HepG2 (cell line): ENCODE measurements around the gene VSNL1. TPM values are rescaled to one million over a fixed set of nuclear protein-coding genes. Genes with fewer than 3 reads are reported as not detected.

Experiments
- ATAC-seq: fragments of 200-7000 bp; cut with Tn5 transposase; 3 replicates; pipeline ENCODE4 v1.9.1; 2020; ENCODE audit warnings: mild to moderate bottlenecking, moderate library complexity
- BruUV-seq: library from RNA; stranded (reverse); fragments of 400-500 nt; replicated peaks from 2 replicates; lab custom pipeline; 2021; lab: Mats Ljungman, UMichigan
- CTCF ChIA-PET: fragments of 300-600 bp; formaldehyde crosslinking; extraction: SDS; loops from one replicate; lab custom pipeline; 2021; ENCODE audit warnings: low total read pairs, inconsistent platforms, low intra/inter-chr PET ratio; lab: Yijun Ruan, JAX
- POLR2A ChIA-PET: fragments of 350-600 bp; sonication (Branson Sonifier 250); formaldehyde crosslinking; loops from one replicate; lab custom pipeline; 2020; ENCODE audit warnings: antibody characterized with exemption, inconsistent platforms; lab: Yijun Ruan, JAX
- DNase-seq: peaks from one replicate; pipeline ENCODE4 v3.0.0-alpha.2; 2015; ENCODE audit warnings: low spot score
- FAIRE-seq: peaks from 3 replicates; lab custom pipeline; 2011; peaks lifted over from hg19 to GRCh38; lab: Jason Lieb, UNC
- H2AFZ ChIP-seq: one replicate; pipeline ENCODE4 v1.6.1; 2011; ENCODE audit warnings: low read length, inconsistent platforms
- H3K27ac ChIP-seq: fragments of 300-600 bp; 3 replicates; pipeline ENCODE4 v1.8.0; 2011; ENCODE audit warnings: mixed run types, mild to moderate bottlenecking, mixed read lengths, low read length, inconsistent platforms; ENCODE audit not compliant: insufficient read depth; ENCODE audit errors: extremely low read length
- H3K27me3 ChIP-seq, 2 experiments: fragments of 200-600 bp in 1 of 2; 2 replicates in 1 of 2; 3 replicates in 1 of 2; pipeline versions ENCODE4 v1.6.0 to v1.8.0; 2011; ENCODE audit warnings: low read length in 2 of 2, mild to moderate bottlenecking in 2 of 2, moderate library complexity in 2 of 2, inconsistent platforms in 1 of 2; ENCODE audit not compliant: insufficient read depth in 2 of 2, control insufficient read depth in 1 of 2
- H3K36me3 ChIP-seq, 2 experiments: fragments of 200-600 bp in 1 of 2; replicated peaks in 1 of 2; 2 replicates in 1 of 2; 3 replicates in 1 of 2; pipeline versions ENCODE4 v1.5.1 to v1.8.0; 2011; ENCODE audit warnings: low read length in 2 of 2, inconsistent platforms in 1 of 2; ENCODE audit not compliant: insufficient read depth in 2 of 2, control insufficient read depth in 1 of 2
- H3K4me1 ChIP-seq: 2 replicates; pipeline ENCODE4 v1.5.1; 2012; ENCODE audit warnings: low read length, inconsistent platforms; ENCODE audit not compliant: insufficient read depth
- H3K4me2 ChIP-seq: 2 replicates; pipeline ENCODE4 v1.6.0; 2011; ENCODE audit warnings: low read depth, low read length, inconsistent platforms
- H3K4me3 ChIP-seq, 3 experiments: fragments of 200-600 bp in 1 of 3; sonication (generic), shearing (Covaris generic) in 1 of 3; replicated peaks in 1 of 3; 2 replicates each; pipeline ENCODE4 v1.5.1; 2011 to 2016; ENCODE audit warnings: low read length in 3 of 3, inconsistent platforms in 2 of 3, low read depth in 2 of 3, mild to moderate bottlenecking in 2 of 3, control low read depth in 1 of 3, mixed read lengths in 1 of 3; ENCODE audit not compliant: insufficient read depth in 1 of 3
- H3K79me2 ChIP-seq: one replicate; pipeline ENCODE4 v1.6.1; 2011; ENCODE audit warnings: low read length, inconsistent platforms; ENCODE audit not compliant: insufficient read depth
- H3K9ac ChIP-seq: 2 replicates; pipeline ENCODE4 v1.6.0; 2011; ENCODE audit warnings: mild to moderate bottlenecking, low read depth, low read length, inconsistent platforms; ENCODE audit not compliant: insufficient read depth
- H3K9me3 ChIP-seq: 2 replicates; pipeline ENCODE4 v1.5.1; 2012; ENCODE audit warnings: mild to moderate bottlenecking, low read length
- H4K20me1 ChIP-seq: 2 replicates; pipeline ENCODE4 v1.6.0; 2011; ENCODE audit warnings: inconsistent platforms, mild to moderate bottlenecking, low read length, moderate library complexity; ENCODE audit not compliant: insufficient read depth
- ATAD3A ChIP-seq: sonication (generic); formaldehyde crosslinking; IDR thresholded peaks from 2 replicates; pipeline ENCODE4 v1.4.0; 2020; ENCODE audit warnings: missing genetic modification reagents
- CCDC6 ChIP-seq: sonication (generic); formaldehyde crosslinking; IDR thresholded peaks from 2 replicates; pipeline ENCODE4 v1.8.1; 2022; ENCODE audit warnings: mild to moderate bottlenecking, missing genetic modification reagents, moderate library complexity
- FOXK1 ChIP-seq: sonication (generic); formaldehyde crosslinking; IDR thresholded peaks from 2 replicates; pipeline ENCODE4 v1.4.0; 2020; ENCODE audit warnings: low read depth, missing genetic modification reagents, borderline replicate concordance
- HOXA5 ChIP-seq: sonication (generic); formaldehyde crosslinking; IDR thresholded peaks from 2 replicates; pipeline ENCODE4 v1.4.0; 2020; ENCODE audit warnings: missing genetic modification reagents
- JARID2 ChIP-seq: sonication (generic); formaldehyde crosslinking; IDR thresholded peaks from 2 replicates; pipeline ENCODE4 v1.8.1; 2023; ENCODE audit warnings: missing genetic modification reagents, inconsistent platforms; ENCODE audit not compliant: insufficient replicate concordance
- NFATC3 ChIP-seq: sonication (generic); formaldehyde crosslinking; IDR thresholded peaks from 2 replicates; pipeline ENCODE4 v1.5.1; 2020; ENCODE audit warnings: mild to moderate bottlenecking, missing genetic modification reagents
- NR2F2 ChIP-seq: IDR thresholded peaks from 2 replicates; pipeline ENCODE4 v1.6.1; 2012; ENCODE audit warnings: low read depth, inconsistent platforms, borderline replicate concordance
- SNAPC2 ChIP-seq: sonication (generic); formaldehyde crosslinking; IDR thresholded peaks from 2 replicates; pipeline ENCODE4 v1.8.1; 2022; ENCODE audit warnings: mild to moderate bottlenecking, missing genetic modification reagents
- SOX5 ChIP-seq: IDR thresholded peaks from 2 replicates; pipeline ENCODE4 v1.6.1; 2016; ENCODE audit warnings: borderline replicate concordance
- TCF7L2 ChIP-seq: IDR thresholded peaks from 2 replicates; pipeline ENCODE4 v1.6.1; 2011; ENCODE audit warnings: mild to moderate bottlenecking, low read depth, low read length, moderate library complexity
- ZC3H4 ChIP-seq: sonication (generic); formaldehyde crosslinking; IDR thresholded peaks from 2 replicates; pipeline ENCODE4 v1.4.0; 2020; ENCODE audit warnings: missing genetic modification reagents, borderline replicate concordance
- ZKSCAN1 ChIP-seq: fragments of 150-350 bp; IDR thresholded peaks from 2 replicates; pipeline ENCODE4 v1.6.1; 2014; ENCODE audit warnings: low read length
- ZNF143 ChIP-seq: sonication (generic); formaldehyde crosslinking; IDR thresholded peaks from 2 replicates; pipeline ENCODE4 v1.4.0; 2020; ENCODE audit warnings: missing genetic modification reagents
- ZNF484 ChIP-seq: sonication (generic); formaldehyde crosslinking; IDR thresholded peaks from 2 replicates; pipeline ENCODE4 v1.5.1; 2020; ENCODE audit warnings: mild to moderate bottlenecking, low read depth, missing genetic modification reagents, borderline replicate concordance
- ZNF598 ChIP-seq: sonication (generic); formaldehyde crosslinking; IDR thresholded peaks from 2 replicates; pipeline ENCODE4 v1.5.1; 2020; ENCODE audit warnings: mild to moderate bottlenecking, missing genetic modification reagents, borderline replicate concordance
- ZNF607 ChIP-seq: sonication (generic); formaldehyde crosslinking; IDR thresholded peaks from 2 replicates; pipeline ENCODE4 v1.5.1; 2020; ENCODE audit warnings: missing genetic modification reagents, mild to moderate bottlenecking, borderline replicate concordance
- ZNF619 ChIP-seq: sonication (generic); formaldehyde crosslinking; IDR thresholded peaks from 2 replicates; pipeline ENCODE4 v1.4.0; 2020; ENCODE audit warnings: mild to moderate bottlenecking, missing genetic modification reagents
- WGBS: methylation state at CpG from one replicate; pipeline ENCODE4 v1.1.6; 2017; ENCODE audit warnings: low lambda C conversion rate; 5-methylcytosine and 5-hydroxymethylcytosine counted together
- in situ Hi-C: cut with HindIII; loops from 2 replicates; pipeline ENCODE4 v1.10.0; 2017; ENCODE audit warnings: low pct_unique_long_range_greater_than_20kb; ENCODE audit not compliant: extremely low pct_ligation_motif_present
- intact Hi-C: fragments of 100-400 bp; cut with micrococcal nuclease; formaldehyde crosslinking; loops from one replicate; pipeline ENCODE4 v1.10.0; 2022; ENCODE audit not compliant: unreplicated experiment
- polyA plus RNA-seq, 8 experiments: library from polyadenylated mRNA; depleted of rRNA in 3 of 8; stranded (reverse) in 7 of 8; unstranded in 1 of 8; fragments of >200 nt; fragmentation: Illumina TruSeq in 4 of 8; extraction: Trizol in 4 of 8; gene quantifications; 2 replicates each; pipeline versions ENCODE4 v1.2.1 to v1.2.3, GENCODE V29; 2011 to 2016; ENCODE audit warnings: low read depth in 4 of 8, missing spikeins in 1 of 8, mixed read lengths in 1 of 8; ENCODE audit not compliant: insufficient read depth in 1 of 8
- total RNA-seq, 5 experiments: library from RNA; depleted of rRNA; stranded (reverse); fragments of >200 nt; fragmentation: Illumina TruSeq; extraction: Trizol; gene quantifications; 2 replicates each; pipeline ENCODE4 v1.2.3, GENCODE V29; 2016; ENCODE audit warnings: low read depth in 1 of 5
- TF ChIP-seq, protein P1 (sequence below): sonication (generic); formaldehyde crosslinking; IDR thresholded peaks from 2 replicates; pipeline ENCODE4 v1.4.0; 2020; ENCODE audit warnings: missing genetic modification reagents
- TF ChIP-seq, protein P2 (sequence below): sonication (generic); formaldehyde crosslinking; IDR thresholded peaks from 2 replicates; pipeline ENCODE4 v1.8.1; 2023; ENCODE audit warnings: mild to moderate bottlenecking, missing genetic modification reagents
- TF ChIP-seq, protein P3 (sequence below): sonication (generic); formaldehyde crosslinking; IDR thresholded peaks from 2 replicates; pipeline ENCODE4 v1.5.0; 2020; ENCODE audit warnings: missing genetic modification reagents, mild to moderate bottlenecking, borderline replicate concordance

The VSNL1 gene
- total and polyA plus RNA-seq, 2 of the 13 experiments (the other 11 are each of a cell fraction or from before 2014, with no cell fraction given), result 63.2 to 95.9 TPM

DNA sequence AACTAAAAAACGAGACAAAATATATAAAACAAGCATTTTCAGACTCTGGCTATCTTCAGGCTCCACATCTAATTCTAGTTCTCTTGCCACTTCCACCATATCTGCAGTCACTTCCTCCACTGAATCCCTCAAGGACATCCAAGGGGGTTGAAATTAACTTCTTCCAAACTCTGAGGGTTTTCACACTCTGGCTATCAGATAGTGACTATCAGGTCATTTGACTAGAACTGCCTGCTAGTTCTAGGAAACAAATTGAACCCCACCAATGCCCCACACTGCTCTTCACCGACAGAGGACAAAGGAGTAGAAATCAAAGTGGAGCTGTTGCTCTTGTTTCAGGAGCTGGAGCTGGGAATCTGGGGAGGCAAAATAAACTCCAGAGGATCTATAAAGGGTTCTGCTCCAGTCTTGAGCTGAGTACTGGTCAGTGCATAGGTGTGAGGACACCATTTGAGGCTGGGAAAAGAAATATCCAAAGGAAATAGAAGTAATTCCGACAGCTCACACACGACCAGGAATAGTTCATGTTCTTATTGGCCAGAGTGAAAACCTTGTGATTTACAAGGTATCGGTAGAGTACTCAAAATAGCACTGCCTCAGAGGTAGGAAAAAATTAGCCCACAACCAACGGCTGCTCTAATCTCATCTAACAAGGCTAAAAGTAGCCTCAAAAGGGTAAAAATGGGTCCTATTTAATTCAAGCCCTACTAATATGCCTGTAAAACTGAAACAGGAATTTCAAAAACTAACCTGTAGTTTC lies 141.8 kb downstream of the VSNL1 start:
- TF ChIP-seq ZNF619 (no peak), ZNF143 (no peak), ATAD3A (CRISPR knock-in tag) (no peak), TCF7L2 (no peak), NR2F2 (no peak), SOX5 (CRISPR knock-in tag) (no peak), NFATC3 (CRISPR knock-in tag) (no peak), HOXA5 (no peak), FOXK1 (CRISPR knock-in tag) (no peak), ZKSCAN1 (no peak), JARID2 (CRISPR knock-in tag) (no peak), ZNF598 (CRISPR knock-in tag) (no peak), SNAPC2 (no peak), ZNF607 (CRISPR knock-in tag) (no peak), ZC3H4 (CRISPR knock-in tag) (no peak), CCDC6 (CRISPR knock-in tag) (no peak), ZNF484 (no peak)
- TF ChIP-seq, protein P1, sequence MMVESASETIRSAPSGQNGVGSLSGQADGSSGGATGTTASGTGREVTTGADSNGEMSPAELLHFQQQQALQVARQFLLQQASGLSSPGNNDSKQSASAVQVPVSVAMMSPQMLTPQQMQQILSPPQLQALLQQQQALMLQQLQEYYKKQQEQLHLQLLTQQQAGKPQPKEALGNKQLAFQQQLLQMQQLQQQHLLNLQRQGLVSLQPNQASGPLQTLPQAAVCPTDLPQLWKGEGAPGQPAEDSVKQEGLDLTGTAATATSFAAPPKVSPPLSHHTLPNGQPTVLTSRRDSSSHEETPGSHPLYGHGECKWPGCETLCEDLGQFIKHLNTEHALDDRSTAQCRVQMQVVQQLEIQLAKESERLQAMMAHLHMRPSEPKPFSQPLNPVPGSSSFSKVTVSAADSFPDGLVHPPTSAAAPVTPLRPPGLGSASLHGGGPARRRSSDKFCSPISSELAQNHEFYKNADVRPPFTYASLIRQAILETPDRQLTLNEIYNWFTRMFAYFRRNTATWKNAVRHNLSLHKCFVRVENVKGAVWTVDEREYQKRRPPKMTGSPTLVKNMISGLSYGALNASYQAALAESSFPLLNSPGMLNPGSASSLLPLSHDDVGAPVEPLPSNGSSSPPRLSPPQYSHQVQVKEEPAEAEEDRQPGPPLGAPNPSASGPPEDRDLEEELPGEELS (CRISPR knock-in tag), result no peak
- TF ChIP-seq, protein P2, sequence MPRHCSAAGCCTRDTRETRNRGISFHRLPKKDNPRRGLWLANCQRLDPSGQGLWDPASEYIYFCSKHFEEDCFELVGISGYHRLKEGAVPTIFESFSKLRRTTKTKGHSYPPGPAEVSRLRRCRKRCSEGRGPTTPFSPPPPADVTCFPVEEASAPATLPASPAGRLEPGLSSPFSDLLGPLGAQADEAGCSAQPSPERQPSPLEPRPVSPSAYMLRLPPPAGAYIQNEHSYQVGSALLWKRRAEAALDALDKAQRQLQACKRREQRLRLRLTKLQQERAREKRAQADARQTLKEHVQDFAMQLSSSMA (CRISPR knock-in tag), result no peak
- TF ChIP-seq, protein P3, sequence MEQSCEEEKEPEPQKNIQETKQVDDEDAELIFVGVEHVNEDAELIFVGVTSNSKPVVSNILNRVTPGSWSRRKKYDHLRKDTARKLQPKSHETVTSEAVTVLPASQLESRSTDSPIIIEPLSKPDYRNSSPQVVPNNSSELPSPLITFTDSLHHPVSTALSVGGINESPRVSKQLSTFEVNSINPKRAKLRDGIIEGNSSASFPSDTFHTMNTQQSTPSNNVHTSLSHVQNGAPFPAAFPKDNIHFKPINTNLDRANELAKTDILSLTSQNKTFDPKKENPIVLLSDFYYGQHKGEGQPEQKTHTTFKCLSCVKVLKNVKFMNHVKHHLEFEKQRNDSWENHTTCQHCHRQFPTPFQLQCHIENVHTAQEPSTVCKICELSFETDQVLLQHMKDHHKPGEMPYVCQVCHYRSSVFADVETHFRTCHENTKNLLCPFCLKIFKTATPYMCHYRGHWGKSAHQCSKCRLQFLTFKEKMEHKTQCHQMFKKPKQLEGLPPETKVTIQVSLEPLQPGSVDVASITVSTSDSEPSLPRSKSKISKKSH (CRISPR knock-in tag), result no peak
- ChIA-PET CTCF (no interaction called here), POLR2A (no interaction called here)
- ATAC-seq (no peak), FAIRE-seq (no peak), DNase-seq (no peak)
- Histone ChIP-seq H4K20me1 (no peaks in the 10 kb centered on the region), H3K27ac (no peak overlapping the region), H3K36me3 (peaks cover 12 to 74% of the 10 kb centered on the region in 2 experiments), H3K9ac (no peak overlapping the region), H3K79me2 (no peaks in the 10 kb centered on the region), H2AFZ (no peak overlapping the region), H3K4me2 (no peak overlapping the region), H3K4me1 (no peaks in the 10 kb centered on the region), H3K27me3 (no peaks in the 10 kb centered on the region), H3K9me3 (no peaks in the 10 kb centered on the region), H3K4me3 (no peak overlapping the region)
- BruUV-seq, result no TSS peak
- in situ Hi-C loops (no loop called here), intact Hi-C loops (no loop called here)
- 97% methylated on average over 6 of the region's 6 CpGs for WGBS
